GM19324 (cell line): ENCODE data around the gene TP53TG5.
"Not testable (repeated sequence)": the region's sequence is repeated elsewhere in the genome, so short reads cannot be mapped to it uniquely, and the experiment has no call there.

Source experiments
- ATAC-seq: cut with Tn5 transposase; IDR thresholded peaks from one replicate; pipeline ENCODE4 v1.9.1; 2021; ENCODE audit warnings: mild to moderate bottlenecking, moderate library complexity; ENCODE audit not compliant: unreplicated experiment, low FRiP score

TP53TG5 gene

DNA sequence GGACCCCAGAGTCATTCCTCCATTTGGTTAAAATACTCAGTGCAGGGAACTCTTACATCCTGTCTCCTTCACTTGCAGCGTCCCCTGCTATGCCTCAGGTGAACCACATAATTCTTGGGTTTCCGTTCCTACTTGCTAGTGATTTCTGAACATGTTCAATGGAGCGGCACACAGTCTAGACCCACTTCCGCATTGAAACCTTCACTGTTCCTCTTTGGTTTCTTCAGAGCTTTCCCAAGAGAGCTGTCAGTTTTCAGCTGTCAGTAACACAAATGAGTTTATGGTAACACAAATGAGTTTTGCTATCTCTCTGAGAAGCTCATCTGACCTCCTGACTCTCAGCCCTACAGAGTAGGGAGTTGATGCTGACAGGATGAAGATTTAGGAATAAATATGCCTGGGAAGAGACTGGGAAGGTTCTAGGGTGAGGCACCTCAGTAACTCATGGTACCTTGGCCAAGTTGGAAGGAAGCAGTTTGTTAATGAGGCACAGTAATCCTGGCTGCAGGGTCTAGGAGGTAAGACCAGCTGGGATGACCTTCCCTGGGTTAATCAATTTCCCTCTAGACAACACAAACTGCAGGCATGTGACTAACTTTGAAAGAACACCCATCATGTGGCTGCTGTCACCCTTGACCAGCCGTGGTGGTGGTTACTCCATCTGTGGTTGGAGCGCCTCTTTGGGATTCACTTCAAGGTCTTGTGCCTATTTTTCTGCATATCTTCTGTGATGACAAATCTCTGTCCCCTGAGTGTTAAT is 9.7 kb downstream of the TP53TG5 start:
- ATAC-seq = peak; percentile 81

GRCh38 chr20:45367126-45367525 is 11.0 kb downstream of the TP53TG5 start:
- ATAC-seq = no peak

DNA sequence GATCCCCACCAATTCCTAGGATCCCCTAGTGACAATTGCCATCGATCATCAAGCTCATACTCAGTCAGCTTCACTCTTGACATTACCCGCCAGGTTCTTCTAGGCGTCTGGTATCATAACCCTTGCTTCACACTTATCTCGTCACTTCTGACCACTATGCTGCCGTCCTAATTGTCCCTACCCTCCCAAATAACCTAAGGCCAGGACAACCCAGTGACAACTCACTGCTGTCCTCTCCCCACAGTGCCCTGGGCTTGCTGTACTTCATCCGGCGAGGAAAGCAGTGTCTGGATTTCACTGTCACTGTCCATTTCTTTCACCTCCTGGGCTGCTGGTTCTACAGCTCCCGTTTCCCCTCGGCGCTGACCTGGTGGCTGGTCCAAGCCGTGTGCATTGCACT is 11.5 kb downstream of the TP53TG5 start:
- ATAC-seq = no peak

- no peak for ATAC-seq
These were observed 11.9 kb downstream of the TP53TG5 start for GRCh38 chr20:45366192-45366591.

DNA sequence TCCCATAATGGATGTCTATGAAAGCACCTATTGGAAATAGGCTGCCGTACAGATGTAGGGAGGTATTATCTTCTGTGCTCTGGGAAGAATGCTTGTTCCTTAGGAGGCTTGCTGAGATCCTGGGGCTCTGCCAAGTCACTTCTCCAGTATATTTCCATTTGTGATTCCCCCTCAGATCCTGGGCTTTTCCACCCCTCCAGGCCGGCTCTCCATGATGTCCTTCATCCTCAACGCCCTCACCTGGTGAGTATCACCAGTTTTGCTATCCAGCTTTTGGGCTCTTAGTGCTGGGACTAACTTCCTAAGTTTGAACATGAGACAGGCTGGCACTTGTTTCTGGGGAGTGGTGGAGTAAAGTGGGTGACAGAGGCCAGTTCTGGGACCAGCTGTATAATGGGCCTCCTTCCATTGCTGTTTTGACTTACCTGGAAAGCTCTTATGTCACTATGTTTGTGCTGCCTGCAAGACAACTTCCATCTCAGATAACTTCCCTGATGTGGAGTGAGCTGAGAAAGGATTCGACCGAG is 12.6 kb downstream of the TP53TG5 start:
- no peak for ATAC-seq

- ATAC-seq = no peak
These were observed 14.3 kb downstream of the TP53TG5 start for GRCh38 chr20:45363611-45364492.

DNA sequence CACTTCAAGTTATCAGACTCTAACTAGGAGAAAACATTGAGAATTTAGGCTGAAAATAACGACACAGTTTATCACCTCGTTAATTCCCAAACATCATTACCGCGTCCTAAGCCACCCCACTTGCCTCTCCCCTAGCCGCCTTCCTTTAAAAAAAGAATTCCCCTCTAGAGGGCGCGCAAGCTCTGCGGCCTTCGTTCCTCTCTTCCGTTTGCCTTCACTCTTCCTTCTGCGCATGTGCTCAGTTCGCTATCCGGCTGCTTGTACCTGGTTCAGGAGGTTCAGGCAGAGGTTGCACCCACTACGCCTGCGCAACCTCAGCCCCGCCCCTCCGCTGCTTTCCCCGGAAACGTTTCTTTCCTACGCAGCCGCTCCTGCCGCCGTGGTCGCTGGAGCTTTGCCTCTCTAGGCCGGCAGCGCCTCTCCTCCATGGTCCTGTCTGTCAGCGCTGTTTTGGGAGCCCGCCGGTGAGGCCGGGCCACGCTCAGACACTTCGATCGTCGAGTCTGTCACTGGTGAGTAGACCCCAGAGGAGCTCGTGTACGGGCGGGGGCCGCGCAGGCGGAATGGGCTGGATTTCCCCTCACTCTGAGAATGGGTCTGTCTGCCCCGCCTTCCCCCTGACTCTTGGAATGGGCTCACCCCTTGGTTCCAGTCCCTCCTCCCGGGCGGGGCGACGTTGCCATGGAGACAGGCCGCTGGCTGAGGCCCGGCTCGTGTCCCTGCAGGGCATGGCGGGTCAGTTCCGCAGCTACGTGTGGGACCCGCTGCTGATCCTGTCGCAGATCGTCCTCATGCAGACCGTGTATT is 15.1 kb downstream of the TP53TG5 start, which contains the start of gene SYS1:
TSS of gene SYS1 (plus strand) at position 353 of the 807 bp plus-strand sequence. CDS start at position 729, 376 bp downstream.
- ATAC-seq = peak; percentile 91

- no peak for ATAC-seq
These were observed 16.3 kb downstream of the TP53TG5 start for GRCh38 chr20:45361793-45362192.

DNA sequence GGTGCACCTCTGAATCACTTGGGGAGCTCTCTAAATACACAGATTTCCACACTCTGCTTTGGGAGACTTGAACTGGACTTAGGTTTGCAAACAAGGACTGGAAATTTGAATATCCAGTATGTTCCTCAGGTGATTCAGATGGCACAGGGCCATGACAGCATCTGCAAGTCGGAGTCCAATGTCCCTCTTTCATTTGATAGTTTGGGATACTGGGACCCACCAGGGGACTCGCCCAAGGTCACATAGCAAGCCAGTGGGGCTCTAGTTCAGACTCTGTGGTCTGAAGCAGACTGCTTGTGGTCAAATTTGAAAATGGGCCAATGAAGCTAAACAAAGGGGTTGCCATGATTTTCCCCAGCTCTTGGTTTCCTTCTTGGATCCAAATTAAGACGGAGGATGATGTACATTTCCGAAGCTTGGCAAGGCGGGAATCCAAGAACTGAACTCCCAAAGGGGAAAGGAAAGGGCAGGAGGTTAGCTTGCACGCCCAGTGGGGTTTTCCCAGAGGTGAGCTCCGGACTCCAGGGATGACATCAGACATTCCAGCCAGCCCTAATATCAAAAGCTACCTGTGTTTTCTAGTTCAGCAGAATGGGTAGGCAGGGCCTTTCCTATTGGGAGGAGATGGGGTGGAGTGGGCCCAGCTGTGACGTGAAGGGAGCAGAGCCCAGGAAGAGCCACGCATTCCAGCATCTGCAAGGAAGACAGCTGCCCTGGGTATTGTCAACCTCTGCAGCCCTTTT is 18.5 kb downstream of the TP53TG5 start:
- ATAC-seq = no peak

DNA sequence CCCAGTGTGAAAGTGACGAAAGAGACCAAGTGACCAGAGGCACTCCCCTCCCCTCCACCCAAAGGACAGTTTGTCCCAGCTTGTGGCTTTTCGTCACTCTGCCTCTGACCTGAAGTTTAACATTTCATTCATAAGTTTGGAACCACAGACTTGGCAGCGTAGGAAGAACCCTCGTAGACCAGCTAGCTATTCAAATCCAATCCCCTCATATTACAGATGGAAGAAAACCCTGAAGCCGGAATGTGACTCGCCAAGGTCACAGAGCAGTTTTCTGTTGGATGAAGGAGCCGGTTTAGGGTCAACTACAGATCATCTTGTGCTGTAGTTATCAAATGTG is 19.1 kb downstream of the TP53TG5 start:
- ATAC-seq = no peak

DNA sequence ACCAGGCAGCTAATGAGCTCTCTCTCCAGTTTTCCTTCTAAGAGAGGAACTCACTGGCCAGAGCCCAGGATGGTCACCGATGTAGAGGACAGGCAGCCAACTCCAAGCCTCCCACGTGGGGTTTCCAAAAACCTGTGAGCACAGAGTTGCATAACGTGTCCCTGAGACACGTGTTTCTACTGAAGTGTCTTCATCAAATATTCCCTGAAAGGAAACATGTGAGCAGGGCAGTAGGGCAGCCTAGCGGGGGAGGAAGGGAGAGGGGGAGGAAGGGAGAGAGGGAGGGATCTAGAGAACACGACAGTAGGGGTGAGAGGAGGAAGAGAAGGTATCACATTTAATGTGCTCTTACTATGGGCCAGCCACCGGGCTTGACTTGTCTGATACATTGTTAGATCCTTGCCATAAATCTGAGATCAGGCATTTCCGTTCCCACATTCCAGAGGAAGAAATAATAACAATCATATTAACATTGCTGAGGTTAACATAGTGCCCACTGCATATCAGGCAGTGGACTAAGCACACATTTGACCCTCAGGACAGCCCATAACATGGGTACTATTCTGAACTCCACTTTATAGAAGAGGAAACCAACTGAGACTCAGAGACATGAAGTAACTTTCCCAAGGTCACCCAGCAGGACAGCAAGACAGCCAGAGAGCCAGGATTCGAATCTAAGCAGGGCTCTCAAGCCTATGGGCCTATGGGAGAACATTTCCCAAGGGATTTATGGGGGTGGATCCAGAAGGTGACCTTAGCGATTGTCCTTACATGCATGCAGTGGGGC is 19.6 kb downstream of the TP53TG5 start:
- no peak for ATAC-seq

DNA sequence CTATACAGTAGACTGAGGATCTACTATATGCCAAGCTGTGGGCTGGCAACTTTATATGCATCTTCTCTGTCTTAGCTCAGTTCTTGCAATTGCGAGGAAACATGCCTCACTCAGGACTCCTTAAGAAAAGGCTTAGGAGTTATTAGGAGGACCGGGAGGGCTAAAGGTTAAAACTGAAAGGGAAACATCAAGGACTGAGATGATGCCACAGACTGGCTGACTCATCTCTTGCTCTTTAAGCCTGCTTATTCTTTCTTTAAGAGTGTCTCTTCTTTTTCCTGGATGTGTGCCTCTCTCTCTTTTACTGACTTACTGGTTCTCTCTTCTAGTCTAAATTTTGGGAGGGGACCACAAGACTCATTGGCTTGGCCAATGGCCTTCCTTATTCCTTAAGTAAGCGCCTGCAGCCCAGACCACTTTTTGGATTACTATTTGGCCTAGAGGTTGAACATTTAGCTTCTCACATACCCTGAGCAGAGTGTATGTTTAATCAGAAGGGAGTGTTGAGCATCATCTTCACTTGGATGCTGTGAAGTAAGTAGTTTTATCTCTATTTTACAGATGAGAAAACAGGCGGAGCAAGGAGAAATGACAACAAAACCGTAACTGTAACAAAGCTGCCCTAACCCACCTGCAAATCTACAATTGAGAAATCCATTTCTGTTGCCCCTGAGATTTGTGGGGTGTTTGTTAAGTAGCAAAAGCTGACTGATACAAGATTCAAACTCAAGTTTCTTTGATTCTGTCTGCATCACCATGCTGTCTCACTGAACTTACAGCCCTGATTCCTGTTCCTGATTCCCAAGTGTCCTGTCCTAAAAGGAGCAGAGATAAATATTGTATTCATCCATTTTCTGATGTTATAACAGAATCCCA is 22.7 kb downstream of the TP53TG5 start:
- no peak for ATAC-seq

DNA sequence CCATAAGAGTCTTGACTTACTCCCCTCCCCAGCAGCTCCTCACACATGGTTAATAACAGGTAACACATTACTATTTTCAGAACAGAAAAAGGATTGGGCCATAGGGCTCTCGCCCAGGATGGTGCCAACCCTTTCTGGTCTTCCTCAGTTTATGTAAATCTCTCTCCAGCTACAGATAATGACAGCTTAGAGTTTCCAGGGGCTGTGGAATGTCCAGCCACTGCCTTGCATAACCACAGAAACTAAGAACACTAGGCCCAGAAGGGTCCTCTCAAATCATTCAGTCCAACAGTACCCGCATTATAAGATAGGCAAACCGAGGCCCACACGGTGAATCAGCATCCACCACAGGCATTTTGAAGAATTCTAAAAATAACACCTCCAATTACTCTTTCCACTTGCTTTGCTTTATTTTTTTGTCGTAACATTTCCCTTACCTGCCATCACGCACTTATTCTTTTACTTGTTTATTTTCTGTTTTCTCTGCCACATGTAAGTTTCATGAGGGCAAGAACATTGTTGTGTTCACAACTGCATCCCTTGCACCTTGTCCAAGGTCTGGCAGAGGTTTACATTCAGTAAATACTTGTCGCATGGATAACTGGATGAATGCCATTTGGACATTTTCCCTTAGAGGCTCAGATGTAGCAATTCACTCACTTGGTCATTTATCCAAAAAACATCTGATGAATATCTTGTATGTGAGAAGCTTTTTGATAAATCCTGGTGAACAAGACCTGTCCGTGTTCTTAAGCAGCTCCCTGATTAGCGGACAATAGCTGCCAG is 23.5 kb downstream of the TP53TG5 start:
- ATAC-seq = no peak

- no peak for ATAC-seq
These were observed 24.4 kb downstream of the TP53TG5 start for GRCh38 chr20:45353746-45354145.

- no peak for ATAC-seq
These were observed 25.4 kb downstream of the TP53TG5 start for GRCh38 chr20:45352729-45353128.

GRCh38 chr20:45350795-45351194 is 27.3 kb downstream of the TP53TG5 start:
- not testable (repeated sequence) for ATAC-seq

GRCh38 chr20:45350217-45350616 is 27.9 kb downstream of the TP53TG5 start:
- ATAC-seq = no peak
